Brain microvascular endothelial cell (primary cell): ENCODE measurements around the gene LBHD1.

ENCODE experiments used
- DNase-seq: peaks from one replicate; pipeline ENCODE4 v3.0.0-alpha.2; 2020
- H3K27ac ChIP-seq: fragments of 250-450 bp; sonication (Bioruptor Pico); 2 replicates; pipeline ENCODE4 v1.5.1; 2020; ENCODE audit warnings: mild to moderate bottlenecking, moderate library complexity
- H3K27me3 ChIP-seq: fragments of 250-450 bp; sonication (Bioruptor Pico); replicated peaks from 2 replicates; pipeline ENCODE4 v1.5.1; 2020; ENCODE audit warnings: mild to moderate bottlenecking
- H3K36me3 ChIP-seq: fragments of 250-450 bp; sonication (Bioruptor Pico); replicated peaks from 2 replicates; pipeline ENCODE4 v1.5.1; 2020; ENCODE audit warnings: mild to moderate bottlenecking
- H3K4me3 ChIP-seq: 2 replicates; pipeline ENCODE4 v1.5.1; 2011; ENCODE audit warnings: low read depth, mild to moderate bottlenecking, control low read depth, low read length, moderate library complexity
- CTCF ChIP-seq: IDR thresholded peaks from 2 replicates; pipeline ENCODE4 v1.5.1; 2011; ENCODE audit warnings: low read depth, mild to moderate bottlenecking, moderate library complexity, low read length, control low read depth, inconsistent platforms; ENCODE audit errors: missing control alignments
- in situ Hi-C: cut with HindIII; loops from 2 replicates; pipeline ENCODE4 v1.10.0; 2017; ENCODE audit warnings: low sequenced_read_pairs, low pct_ligation_motif_present

LBHD1 gene

GRCh38 chr11:62713343-62713742 lies 41.3 kb upstream of the LBHD1 start:
- no peak for DNase-seq

GRCh38 chr11:62712861-62713260 lies 40.8 kb upstream of the LBHD1 start:
- no peak for DNase-seq
- H3K4me3 ChIP-seq: no peak overlapping the region
- peaks cover 61% of the 10 kb centered on the region for H3K36me3 ChIP-seq
- in situ Hi-C loops: no loop called here
- no peak for TF ChIP-seq CTCF
- H3K27ac ChIP-seq: no peak overlapping the region
- no peaks in the 10 kb centered on the region for H3K27me3 ChIP-seq

More at GRCh38 chr11:62713343-62713742, 41.3 kb upstream of the LBHD1 start:
- Histone ChIP-seq H3K36me3 (peaks cover 66% of the 10 kb centered on the region), H3K4me3 (no peak overlapping the region), H3K27me3 (no peaks in the 10 kb centered on the region), H3K27ac (no peak overlapping the region)
- no peak for TF ChIP-seq CTCF
- in situ Hi-C loops: no loop called here

- H3K27me3 ChIP-seq: no peaks in the 10 kb centered on the region
- no peak for DNase-seq
- H3K27ac ChIP-seq: no peak overlapping the region
- peaks cover 56% of the 10 kb centered on the region for H3K36me3 ChIP-seq
- no peak overlapping the region for H3K4me3 ChIP-seq
- in situ Hi-C loops: no loop called here
- TF ChIP-seq CTCF: no peak
Measured at GRCh38 chr11:62712276-62712812, 40.3 kb upstream of the LBHD1 start.

GRCh38 chr11:62710001-62710345 lies 37.9 kb upstream of the LBHD1 start:
- Histone ChIP-seq H3K4me3 (peak overlapping the region; percentile 66), H3K36me3 (peaks cover 35% of the 10 kb centered on the region), H3K27me3 (no peaks in the 10 kb centered on the region), H3K27ac (peak overlapping the region; percentile 76)
- TF ChIP-seq CTCF: no peak
- DNase-seq: no peak
- in situ Hi-C loops: no loop called here

GRCh38 chr11:62709247-62710000 lies 37.4 kb upstream of the LBHD1 start:
- no peaks in the 10 kb centered on the region for H3K27me3 ChIP-seq
- peaks cover 31% of the 10 kb centered on the region for H3K36me3 ChIP-seq

More at GRCh38 chr11:62709247-62710000, 37.4 kb upstream of the LBHD1 start:
- no peak for TF ChIP-seq CTCF
- peak overlapping the region; percentile 76 for H3K27ac ChIP-seq
- H3K4me3 ChIP-seq: peak overlapping the region; percentile 66
- peak; percentile 96 for DNase-seq
- in situ Hi-C loops: no loop called here
